Measurements from ENCODE around the gene ERICH6.

Gene ERICH6

DNA sequence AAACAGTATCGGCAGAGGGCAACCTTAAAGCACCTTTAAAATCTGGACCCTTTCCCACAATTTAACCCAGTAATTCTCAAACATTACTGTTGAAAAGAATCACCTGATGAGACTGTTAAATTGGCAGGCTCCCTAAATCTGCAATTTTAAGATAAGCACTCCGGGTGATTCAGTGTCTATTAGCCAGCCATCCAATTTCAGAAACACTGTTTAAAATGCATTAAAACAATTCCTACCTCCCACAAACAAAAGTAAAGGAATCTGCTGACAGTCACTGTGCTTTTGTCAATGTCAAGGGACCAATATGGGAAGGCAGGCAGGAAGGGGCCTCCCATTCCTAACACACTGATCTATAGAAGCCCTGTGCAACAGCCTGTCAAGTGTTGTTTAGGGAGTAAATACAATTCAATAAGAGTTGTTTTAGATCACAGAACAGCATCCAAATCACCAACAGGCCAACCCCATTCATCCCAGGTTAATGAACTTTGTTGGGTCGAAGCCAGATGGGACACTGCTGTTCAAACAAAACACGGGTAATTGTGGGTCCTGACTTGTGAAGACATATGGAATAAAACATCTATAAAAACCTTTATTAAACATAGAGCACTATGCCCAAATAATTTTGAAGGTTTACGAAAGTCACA, 37.9 kb upstream of the ERICH6 start:
- Histone ChIP-seq H3K4me1 (ENCODE audit: insufficient read depth, poor library complexity, severe bottlenecking) (peaks cover 33% of the 10 kb centered on the region), H3K27ac (ENCODE audit: poor library complexity, severe bottlenecking) (no peak overlapping the region), H3K27me3 (ENCODE audit: insufficient read depth, poor library complexity, severe bottlenecking) (no peaks in the 10 kb centered on the region), H3K9me3 (ENCODE audit: severe bottlenecking) (no peaks in the 10 kb centered on the region), H3K36me3 (ENCODE audit: low read depth) (peaks cover 16% of the 10 kb centered on the region), H3K4me3 (ENCODE audit: severe bottlenecking) (no peak overlapping the region)
- DNase-seq (ENCODE audit: low spot score) (no peak), ATAC-seq (ENCODE audit: low read depth) (no peak)
- TF ChIP-seq, protein P1, sequence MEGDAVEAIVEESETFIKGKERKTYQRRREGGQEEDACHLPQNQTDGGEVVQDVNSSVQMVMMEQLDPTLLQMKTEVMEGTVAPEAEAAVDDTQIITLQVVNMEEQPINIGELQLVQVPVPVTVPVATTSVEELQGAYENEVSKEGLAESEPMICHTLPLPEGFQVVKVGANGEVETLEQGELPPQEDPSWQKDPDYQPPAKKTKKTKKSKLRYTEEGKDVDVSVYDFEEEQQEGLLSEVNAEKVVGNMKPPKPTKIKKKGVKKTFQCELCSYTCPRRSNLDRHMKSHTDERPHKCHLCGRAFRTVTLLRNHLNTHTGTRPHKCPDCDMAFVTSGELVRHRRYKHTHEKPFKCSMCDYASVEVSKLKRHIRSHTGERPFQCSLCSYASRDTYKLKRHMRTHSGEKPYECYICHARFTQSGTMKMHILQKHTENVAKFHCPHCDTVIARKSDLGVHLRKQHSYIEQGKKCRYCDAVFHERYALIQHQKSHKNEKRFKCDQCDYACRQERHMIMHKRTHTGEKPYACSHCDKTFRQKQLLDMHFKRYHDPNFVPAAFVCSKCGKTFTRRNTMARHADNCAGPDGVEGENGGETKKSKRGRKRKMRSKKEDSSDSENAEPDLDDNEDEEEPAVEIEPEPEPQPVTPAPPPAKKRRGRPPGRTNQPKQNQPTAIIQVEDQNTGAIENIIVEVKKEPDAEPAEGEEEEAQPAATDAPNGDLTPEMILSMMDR (IDR thresholded peaks at IDR 0.05; ENCODE audit: poor library complexity, severe bottlenecking) = no peak

DNA sequence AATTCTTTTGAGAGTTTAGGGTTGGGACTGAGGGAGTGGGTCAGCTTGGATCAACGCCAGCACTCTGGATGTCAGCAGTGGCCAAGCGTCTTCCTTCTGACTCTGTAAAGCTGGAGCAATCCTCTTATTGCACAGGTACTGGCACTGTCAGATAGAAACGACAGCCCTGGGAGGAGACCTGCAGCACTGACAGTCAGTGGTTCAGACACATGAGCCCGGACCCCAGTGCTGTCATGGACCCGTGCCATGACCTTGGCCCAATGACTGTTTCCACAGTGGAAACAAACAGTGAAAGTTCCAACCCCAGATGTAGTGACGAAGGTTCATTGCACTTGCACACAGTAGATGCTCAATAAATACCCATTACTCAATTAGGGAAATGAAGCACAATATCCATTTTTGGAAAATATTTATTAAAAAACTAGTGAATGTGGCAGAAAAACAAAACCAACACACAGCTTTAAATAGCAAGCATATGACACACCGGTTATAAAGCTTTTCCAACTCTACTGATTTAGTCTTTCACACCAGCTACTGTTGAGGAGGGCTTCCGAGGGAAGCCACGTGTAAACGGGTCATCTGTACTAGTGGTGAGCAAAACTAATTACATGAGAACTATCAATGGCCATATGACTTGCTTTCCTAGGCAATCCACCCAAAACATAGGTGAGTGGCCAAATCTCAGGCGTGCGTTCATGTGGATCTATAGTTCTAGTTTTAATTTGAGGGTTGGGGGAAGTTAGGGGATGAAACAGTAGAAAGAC, 37.2 kb upstream of the ERICH6 start:
- H3K36me3 ChIP-seq (ENCODE audit: low read depth) = peaks cover 16% of the 10 kb centered on the region
- ATAC-seq (ENCODE audit: low read depth) (no peak), DNase-seq (ENCODE audit: low spot score) (no peak)
- H3K4me3 ChIP-seq (ENCODE audit: severe bottlenecking) = no peak overlapping the region
- H3K9me3 ChIP-seq (ENCODE audit: severe bottlenecking) = no peaks in the 10 kb centered on the region
- peaks cover 33% of the 10 kb centered on the region for H3K4me1 ChIP-seq (ENCODE audit: insufficient read depth, poor library complexity, severe bottlenecking)
- TF ChIP-seq, protein P1 (IDR thresholded peaks at IDR 0.05; ENCODE audit: poor library complexity, severe bottlenecking) = no peak
- H3K27me3 ChIP-seq (ENCODE audit: insufficient read depth, poor library complexity, severe bottlenecking) = no peaks in the 10 kb centered on the region
- no peak overlapping the region for H3K27ac ChIP-seq (ENCODE audit: poor library complexity, severe bottlenecking)

DNA sequence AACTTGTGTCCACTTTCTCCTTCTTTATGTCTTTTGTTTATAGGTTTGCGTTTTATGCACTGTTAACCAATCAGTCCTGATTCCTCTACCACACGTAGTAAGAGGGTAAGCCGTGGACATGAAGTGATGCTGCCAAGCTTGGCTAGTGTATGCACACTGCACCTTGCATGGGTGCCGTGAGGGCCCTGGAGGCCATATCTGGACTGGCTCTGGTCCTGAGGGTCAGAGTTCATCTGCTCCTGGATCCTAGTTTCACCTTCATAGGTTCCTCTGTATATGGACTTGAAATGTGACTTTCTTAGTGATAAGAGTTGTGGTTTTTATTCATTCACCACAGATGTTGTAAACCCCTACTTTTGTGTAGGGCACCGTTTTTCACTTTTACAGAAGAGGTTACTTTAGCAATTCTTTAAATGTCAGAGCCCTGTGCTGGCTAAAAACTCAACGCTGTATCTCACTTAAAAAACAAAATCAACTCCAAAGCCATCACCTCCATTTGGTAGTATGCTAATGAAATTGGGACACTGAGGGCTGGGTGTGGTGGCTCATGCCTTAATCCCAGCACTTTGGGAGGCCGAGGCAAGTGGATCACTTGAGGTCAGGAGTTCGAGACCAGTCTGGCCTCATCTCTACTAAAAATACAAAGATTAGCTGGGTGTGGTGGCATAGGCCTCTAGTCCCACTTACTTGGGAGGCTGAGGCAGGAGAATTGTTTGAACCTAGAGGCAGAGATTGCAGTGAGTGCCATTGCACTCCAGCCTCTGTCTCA, 36.3 kb upstream of the ERICH6 start:
- H3K36me3 ChIP-seq (ENCODE audit: low read depth) = peaks cover 16% of the 10 kb centered on the region
- ATAC-seq (ENCODE audit: low read depth) = no peak
- no peaks in the 10 kb centered on the region for H3K27me3 ChIP-seq (ENCODE audit: insufficient read depth, poor library complexity, severe bottlenecking)
- no peak overlapping the region for H3K27ac ChIP-seq (ENCODE audit: poor library complexity, severe bottlenecking)
- H3K9me3 ChIP-seq (ENCODE audit: severe bottlenecking) = no peaks in the 10 kb centered on the region
- no peak for DNase-seq (ENCODE audit: low spot score)
- peaks cover 26% of the 10 kb centered on the region for H3K4me1 ChIP-seq (ENCODE audit: insufficient read depth, poor library complexity, severe bottlenecking)
- TF ChIP-seq, protein P1 (IDR thresholded peaks at IDR 0.05; ENCODE audit: poor library complexity, severe bottlenecking) = no peak
- no peak overlapping the region for H3K4me3 ChIP-seq (ENCODE audit: severe bottlenecking)

DNA sequence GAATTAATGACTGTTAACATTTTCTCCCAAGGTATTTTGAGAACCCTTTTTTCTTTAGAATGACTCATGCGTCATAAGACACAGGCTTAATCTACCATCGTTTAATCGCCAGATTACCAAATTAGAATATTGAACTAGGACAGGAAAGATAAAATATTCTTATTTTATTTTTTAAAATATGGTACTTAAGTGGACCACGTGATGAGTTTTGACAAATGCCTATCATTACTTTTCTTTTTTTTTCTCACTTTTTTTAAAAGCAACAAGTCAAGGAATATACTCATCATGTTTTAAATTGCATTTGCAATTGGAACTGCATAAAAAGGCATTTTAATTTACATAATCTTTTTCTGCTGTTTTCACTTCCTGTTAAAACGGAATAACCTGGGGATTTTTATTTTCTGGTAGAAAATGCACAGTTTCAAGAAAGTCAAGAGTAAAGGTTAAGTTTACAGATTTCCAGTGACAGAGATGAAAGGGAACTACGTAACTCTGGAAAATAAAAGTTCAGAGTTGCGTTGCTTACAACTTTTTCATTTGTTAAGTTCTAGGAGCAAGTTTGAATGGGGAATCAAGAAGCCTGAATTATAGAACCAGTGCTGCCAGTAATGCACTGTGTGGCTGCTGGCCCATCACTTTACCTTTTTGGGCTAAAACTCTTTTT, 35.6 kb upstream of the ERICH6 start:
- DNase-seq (ENCODE audit: low spot score) (no peak), ATAC-seq (ENCODE audit: low read depth) (no peak)
- Histone ChIP-seq H3K27ac (ENCODE audit: poor library complexity, severe bottlenecking) (no peak overlapping the region), H3K27me3 (ENCODE audit: insufficient read depth, poor library complexity, severe bottlenecking) (no peaks in the 10 kb centered on the region), H3K36me3 (ENCODE audit: low read depth) (peaks cover 16% of the 10 kb centered on the region), H3K4me3 (ENCODE audit: severe bottlenecking) (no peak overlapping the region), H3K4me1 (ENCODE audit: insufficient read depth, poor library complexity, severe bottlenecking) (peaks cover 19% of the 10 kb centered on the region), H3K9me3 (ENCODE audit: severe bottlenecking) (no peaks in the 10 kb centered on the region)
- TF ChIP-seq, protein P1 (IDR thresholded peaks at IDR 0.05; ENCODE audit: poor library complexity, severe bottlenecking) = no peak

Measured in RWPE2 (cell line).